GM12873 (cell line): Measurements from ENCODE around the gene PALD1.

Source experiments
- CTCF ChIP-seq: IDR thresholded peaks from 2 replicates; pipeline ENCODE4 v1.5.1; 2012; ENCODE audit warnings: low read depth, mild to moderate bottlenecking, moderate library complexity, low read length, control low read depth; ENCODE audit not compliant: insufficient read depth; ENCODE audit errors: missing control alignments

PALD1 gene

DNA sequence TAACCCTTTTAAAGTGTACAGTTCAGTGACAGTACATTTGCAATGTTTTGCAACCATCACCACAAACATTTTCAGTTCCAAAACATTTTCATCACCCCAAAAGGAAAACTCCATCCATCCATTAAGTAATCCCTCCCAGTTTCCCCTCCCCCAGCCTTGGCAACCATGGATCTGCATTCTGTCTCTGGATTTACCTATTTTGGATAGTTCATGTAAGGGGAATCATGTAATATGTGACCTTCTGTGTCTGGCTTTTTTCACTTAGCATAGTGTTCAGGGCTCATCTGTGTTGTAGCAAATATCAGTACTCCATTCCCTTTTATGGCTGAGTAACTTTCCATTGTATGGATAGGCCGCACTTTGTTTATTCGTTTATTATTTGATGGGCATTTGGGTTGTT lies 13.0 kb downstream of the PALD1 start:
- no peak for TF ChIP-seq CTCF

DNA sequence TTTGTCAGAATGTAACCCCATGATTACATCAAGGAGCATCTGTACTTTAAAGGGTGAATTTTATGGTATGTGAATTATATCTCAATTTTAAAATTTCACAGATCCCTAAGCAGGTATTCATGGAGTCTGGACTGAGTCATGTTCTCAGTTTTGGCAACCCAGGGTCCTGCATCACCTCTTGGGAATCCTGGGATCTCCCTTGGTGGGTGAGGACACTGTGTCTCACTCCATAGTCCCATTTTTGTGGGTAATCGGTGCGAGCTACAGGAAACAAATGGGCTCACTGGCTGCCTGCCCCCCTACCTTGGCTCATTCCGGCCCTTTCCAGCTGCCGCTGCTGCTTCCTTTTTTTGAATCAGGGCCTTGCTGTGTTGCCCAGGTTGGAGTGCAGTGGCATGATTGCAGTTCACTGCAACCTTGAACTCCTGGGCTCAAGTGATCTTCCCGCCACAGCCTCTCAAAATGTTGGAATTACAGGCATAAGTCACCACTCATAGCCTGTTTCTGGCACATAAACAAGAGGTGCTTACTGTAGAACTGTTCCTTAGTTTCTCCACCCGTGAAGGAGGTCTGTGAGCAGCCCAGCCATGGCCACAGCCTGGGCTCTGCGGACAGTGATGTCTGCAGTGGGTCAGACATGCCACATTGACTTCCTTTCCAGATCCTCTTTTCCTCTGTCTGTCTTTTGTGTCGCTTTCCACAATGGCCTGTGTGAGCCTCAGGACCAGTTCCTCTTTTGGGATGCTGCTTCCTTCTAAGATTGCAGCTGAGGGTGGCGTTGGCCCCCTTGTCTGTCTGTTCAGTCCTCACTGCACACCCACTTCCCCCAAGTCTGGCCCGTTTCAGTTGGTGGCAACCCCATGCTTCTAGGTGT lies 14.5 kb downstream of the PALD1 start:
- TF ChIP-seq CTCF, result no peak

GRCh38 chr10:70493660-70494234 lies 15.2 kb downstream of the PALD1 start:
- no peak for TF ChIP-seq CTCF

- no peak for TF ChIP-seq CTCF
Measured at GRCh38 chr10:70494536-70494935, 16.0 kb downstream of the PALD1 start.

GRCh38 chr10:70494966-70495365 lies 16.4 kb downstream of the PALD1 start:
- TF ChIP-seq CTCF, result no peak

DNA sequence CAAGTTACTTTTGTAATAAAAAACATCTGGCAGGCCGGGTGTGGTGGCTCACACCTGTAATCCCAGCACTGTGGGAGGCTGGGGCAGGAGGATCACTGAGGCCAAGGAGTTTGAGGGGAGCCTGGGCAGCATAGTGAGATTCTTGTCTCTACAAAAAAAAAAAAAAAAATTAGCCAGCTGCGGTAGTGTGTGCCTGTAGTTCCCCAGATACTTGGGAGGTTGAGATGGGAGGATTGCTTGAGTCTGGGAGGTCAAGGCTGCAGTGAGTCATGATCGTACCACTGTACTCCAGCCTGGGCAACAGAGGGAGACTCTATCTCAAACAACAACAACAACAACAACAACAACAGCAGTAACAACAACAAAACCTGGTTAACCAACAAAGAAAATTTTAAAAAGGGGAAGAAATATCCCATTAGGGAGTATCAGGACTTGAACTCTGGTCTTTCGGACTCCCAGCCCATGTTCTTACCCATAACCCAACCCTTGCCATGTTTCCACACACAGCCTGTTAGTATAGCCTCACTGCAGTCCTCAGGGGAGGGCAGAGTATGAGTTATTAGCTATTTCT lies 17.2 kb downstream of the PALD1 start:
- TF ChIP-seq CTCF, result no peak

DNA sequence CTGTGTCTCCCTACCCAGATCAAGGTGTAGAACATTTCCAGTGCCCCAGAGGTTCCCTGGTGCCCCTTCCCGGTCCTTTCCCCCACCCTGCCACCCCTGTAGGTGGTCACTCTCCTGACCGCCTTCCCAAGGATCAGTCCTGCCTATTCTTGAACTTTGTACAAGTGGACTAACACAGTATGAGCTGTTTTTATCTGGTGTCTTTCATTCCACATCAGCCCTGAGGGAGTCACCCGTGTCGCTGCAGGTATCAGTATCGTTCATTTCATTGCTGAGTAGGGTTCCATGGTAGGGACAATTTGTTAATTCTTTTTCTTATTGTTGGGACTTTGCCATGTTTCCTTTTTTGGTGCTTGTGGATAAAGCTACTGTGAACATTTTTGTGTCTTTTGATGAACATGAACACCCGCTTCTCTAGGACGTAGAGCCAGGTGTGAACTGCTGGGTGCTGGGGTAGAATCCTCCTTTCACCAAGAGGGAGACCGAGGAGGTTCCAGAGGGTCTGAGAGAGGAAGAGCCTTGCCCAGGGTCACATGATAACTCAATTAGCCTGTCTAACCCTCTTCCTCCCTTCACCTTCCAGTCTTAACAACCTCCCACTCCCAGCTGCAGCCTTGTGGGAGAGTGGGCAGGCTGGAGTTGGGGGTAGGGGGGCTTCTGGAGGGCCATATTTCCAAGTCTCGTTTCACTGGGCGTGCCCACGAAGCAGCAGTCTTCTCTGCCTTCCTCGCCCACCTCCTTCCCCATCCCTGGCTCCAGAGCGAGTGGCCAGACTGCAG lies 18.0 kb downstream of the PALD1 start:
- TF ChIP-seq CTCF, result no peak
